Kidney capillary endothelial cell (primary cell): Measurements from ENCODE around the gene CDC14C.

ENCODE experiments used
- DNase-seq: peaks from one replicate; pipeline ENCODE4 v3.0.0-alpha.2; 2018; ENCODE audit warnings: low spot score

Gene CDC14C

DNA sequence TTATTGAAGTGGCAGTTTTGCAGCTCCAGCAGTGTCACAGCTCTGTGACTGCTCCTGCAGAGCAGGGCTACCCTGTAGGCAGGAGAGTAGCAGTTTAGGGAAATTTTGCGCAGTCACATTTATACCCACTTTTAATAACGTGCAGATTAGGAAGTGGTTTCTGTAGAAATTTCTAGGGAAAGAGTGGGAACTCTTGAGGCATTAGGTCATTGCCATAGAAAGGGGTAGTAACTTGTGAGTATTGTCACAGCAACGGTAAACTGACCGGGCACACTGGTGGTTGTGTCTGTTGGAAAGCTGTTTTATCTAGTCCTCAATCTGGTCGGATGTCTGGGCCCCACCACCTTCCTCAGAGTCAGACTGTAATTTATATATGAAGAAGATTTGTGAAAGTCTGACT is 51.9 kb downstream of the CDC14C start:
- DNase-seq = no peak

- DNase-seq = no peak
Measured at GRCh38 chr7:48976850-48977249, 52.5 kb downstream of the CDC14C start.
